H1 (cell line): ENCODE data around the gene SUCLG2. TPM values are rescaled to one million over a fixed set of nuclear protein-coding genes. Genes with fewer than 3 reads are reported as not detected.

ENCODE experiments used
- BRCA1 ChIP-seq: IDR thresholded peaks from 2 replicates; pipeline ENCODE4 v1.6.1; 2012; ENCODE audit warnings: low read depth, low read length, improper control_type of control experiment
- HDAC2 ChIP-seq, 2 experiments: fragments of 300-600 bp in 1 of 2; sonication (generic) in 1 of 2; IDR thresholded peaks; 2 replicates each; pipeline ENCODE4 v1.6.1; 2011 to 2012; ENCODE audit warnings: low read depth in 2 of 2, low read length in 2 of 2, mild to moderate bottlenecking in 2 of 2, moderate library complexity in 2 of 2, borderline replicate concordance in 1 of 2, inconsistent platforms in 1 of 2
- polyA plus RNA-seq, 7 experiments: library from polyadenylated mRNA; depleted of rRNA in 3 of 7; stranded (reverse) in 5 of 7; unstranded in 2 of 7; fragments of >200 nt in 5 of 7; fragments of 200-250 nt in 2 of 7; gene quantifications; 1 replicate in 5 of 7; 2 replicates in 1 of 7; 4 replicates in 1 of 7; pipeline versions ENCODE4 v1.2.1 to v1.2.3, GENCODE V29; 2011 to 2013; ENCODE audit warnings: missing spikeins in 2 of 7, mixed read lengths in 2 of 7
- total RNA-seq: library from RNA; stranded (reverse); fragmentation: NEBNext Ultra II Directional; extraction: Animal tissue kit (Norgen Biotek cat#: 25700); gene quantifications from 2 replicates; pipeline ENCODE4 v1.2.1, GENCODE V29; 2021

Gene SUCLG2
- total and polyA plus RNA-seq, 2 of the 8 experiments (the other 6 are each of a cell fraction or from before 2014, with no cell fraction given): 12.9 to 46.2 TPM

- TF ChIP-seq HDAC2 (IDR thresholded peaks at IDR 0.05; ENCODE audit: borderline replicate concordance in 1 of 2, low read depth in 2 of 2, low read length in 2 of 2): no peak
- no peak for TF ChIP-seq BRCA1
Observed at GRCh38 chr3:67649681-67650080, 4.7 kb downstream of the SUCLG2 start (continued).
